GM18508 (cell line): ENCODE results near the gene JMJD6.
"Not testable (repeated sequence)": the region's sequence is repeated elsewhere in the genome, so short reads cannot be mapped to it uniquely, and the experiment has no call there.

Experiments
- ATAC-seq: cut with Tn5 transposase; IDR thresholded peaks from one replicate; pipeline ENCODE4 v1.9.1; 2021; ENCODE audit warnings: moderate number of reproducible peaks; ENCODE audit not compliant: insufficient read depth, unreplicated experiment

JMJD6 gene

DNA sequence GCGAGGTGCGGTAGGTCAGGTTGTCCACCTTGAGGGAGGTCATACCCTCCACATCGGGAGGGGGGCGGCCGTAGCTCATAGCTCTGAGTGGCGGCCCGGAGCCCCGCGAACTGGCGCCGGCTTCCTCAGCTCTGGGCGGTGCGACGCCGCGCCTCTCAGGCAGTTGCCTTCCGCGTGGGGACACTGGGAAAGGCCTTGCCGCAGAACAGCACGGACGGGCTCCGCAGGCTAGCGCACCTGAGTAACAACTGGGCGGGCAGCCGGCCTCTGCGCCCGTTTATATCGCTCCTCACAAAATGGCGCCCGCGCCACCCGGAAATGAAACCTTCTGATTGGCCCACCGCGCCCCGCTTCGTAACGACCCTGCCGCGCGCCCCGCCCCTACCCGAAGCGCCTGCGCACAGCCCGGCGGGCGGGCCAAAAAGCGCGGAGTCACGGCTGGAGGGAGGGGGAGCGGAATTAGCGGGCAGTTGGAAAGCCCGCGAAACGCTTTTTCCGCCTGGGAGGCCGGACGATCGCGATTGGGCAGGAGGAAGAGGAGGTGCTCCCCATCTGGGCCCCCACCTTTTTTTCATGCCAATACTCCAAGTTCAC, 10.8 kb upstream of the JMJD6 start, which contains the start of gene SRSF2:
Gene SRSF2, minus strand, starts transcription at position 250 of the 594 bp plus-strand sequence. Its CDS starts 171 bp downstream, at position 79.
- peak; percentile 60 for ATAC-seq

DNA sequence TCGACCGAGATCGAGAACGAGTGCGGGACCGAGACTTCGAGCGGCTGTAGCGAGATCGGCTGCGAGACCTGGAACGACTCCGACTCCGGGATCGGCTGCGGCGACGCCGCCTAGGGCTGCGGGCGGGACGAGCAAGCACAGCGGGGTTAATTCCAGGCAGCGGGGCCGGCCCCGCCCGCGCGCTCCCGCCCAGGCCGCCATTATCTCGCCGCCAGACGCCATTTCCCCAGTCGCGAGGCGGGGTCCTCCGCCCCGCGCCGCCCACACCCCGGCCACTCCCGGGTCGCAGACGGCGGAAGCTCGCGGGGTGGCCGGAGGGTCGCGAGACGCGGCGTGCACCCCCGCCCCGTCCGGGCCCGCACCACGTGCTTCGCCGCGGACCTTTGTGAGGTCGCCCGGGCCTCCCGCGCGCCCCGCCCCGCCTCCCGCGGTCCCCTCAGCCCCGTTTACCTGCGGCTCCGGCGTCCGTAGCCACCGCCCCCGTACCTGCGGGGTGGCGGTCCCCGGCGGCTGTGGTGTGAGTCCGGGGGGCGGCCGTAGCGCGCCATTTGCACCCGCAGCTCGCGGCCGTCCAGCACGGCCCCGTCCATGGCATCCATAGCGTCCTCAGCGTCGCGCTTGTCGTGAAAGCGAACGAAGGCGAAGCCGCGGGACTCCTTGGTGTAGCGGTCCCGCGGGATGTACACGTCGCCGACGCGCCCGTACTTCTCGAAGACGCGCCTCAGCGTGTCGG, 10.1 kb upstream of the JMJD6 start:
- no peak for ATAC-seq

DNA sequence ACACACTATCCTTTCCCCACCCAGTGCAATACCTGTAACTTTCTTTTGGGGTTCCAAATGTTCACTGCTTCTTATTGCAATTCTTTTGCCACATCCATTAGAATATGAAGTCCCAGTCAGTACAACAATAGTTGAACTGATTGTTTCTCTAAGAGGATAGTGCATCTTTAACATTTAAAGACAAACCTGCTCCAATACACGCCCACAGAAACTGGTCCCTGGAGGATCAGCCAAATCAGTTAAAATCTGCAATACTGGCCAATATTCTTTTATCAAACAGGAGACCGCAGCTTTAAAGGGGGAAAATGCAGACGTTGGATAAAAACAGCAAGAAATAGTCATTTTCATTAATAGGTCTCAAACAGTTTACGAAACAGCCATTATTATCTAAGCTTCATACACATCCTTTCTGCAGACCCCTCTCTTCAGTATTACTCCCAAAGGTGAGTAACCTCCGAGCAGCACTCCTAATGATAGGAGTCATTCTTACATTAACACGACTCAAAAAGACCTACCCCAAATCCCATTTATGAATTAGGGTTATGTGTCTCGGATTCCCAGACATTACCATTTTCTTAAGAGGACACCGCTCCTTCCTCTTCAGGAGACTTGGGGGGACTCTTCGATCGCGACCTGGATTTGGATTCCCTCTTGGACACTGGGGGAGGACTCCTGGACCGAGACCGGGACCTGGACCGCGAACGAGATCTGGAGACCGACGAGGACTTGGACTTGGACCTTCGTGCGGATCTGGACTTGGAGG, 9.4 kb upstream of the JMJD6 start:
- no peak for ATAC-seq

DNA sequence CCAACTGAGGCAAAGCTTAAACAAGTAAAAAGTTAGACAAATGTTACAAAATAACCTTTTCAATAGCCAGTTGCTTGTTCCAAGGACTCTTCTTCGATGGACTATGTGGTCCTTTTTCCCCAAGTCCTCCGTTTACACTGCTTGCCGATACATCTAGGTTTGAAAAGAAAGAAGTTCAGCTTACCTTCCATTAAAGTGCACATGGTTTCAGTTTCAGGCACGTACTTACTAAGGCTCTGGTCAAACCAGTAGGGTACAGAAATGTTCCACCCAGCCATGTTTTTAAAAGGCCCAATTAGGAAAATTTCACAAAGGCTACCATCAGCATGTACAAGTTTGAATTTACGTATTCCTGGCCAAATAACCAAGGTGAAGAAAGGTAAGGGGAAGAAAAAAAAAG, 8.6 kb upstream of the JMJD6 start:
- ATAC-seq = no peak

DNA sequence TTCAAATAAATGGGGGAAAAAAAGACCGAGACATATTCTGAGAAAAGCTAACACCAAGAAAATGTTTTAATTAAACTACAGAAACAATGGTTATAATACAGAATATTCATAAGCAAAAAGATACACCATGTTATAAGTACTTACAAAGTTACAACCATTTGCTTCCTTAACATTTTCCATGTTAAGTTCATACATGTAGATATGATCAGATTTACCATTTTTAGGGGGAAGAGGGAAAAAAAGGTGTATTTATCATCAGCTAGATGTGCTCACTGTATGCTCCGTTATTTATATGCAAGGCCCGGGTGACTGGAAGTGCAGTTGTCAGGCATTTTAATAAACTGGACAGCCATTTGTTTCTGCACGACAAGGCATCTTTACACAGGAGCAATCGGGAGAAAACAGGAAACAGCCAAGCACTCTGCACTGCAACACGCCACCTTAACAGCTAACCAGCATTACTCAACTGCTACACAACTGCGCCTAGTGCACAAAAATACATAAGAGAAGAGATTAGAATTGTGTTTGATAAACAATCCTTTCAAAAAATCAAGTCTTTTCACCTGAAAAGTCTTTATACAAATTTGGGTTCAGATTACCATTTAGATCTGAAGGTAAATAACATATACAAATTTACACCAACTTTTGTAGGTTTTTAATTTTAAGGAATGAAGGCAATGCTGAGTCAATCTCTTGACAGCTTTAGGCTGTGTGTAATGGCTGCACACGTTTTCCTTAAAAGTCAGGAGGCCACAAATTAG, 7.9 kb upstream of the JMJD6 start:
- ATAC-seq = no peak

DNA sequence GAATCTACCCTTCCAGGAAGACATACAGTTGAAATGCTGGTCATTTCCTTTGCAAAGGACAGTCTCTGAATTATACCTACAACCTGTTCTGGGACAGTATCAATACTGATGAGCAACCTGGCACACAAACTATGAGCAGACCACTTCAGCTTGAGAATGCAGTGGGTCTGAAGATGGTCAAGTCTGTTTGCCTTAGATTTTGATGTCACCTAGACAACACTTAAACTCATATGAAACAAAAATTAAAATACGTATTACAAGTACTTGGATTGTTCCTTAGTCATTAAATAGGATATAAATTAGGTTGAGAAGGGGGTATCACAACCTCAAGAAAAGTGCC, 7.2 kb upstream of the JMJD6 start:
- ATAC-seq = no peak

DNA sequence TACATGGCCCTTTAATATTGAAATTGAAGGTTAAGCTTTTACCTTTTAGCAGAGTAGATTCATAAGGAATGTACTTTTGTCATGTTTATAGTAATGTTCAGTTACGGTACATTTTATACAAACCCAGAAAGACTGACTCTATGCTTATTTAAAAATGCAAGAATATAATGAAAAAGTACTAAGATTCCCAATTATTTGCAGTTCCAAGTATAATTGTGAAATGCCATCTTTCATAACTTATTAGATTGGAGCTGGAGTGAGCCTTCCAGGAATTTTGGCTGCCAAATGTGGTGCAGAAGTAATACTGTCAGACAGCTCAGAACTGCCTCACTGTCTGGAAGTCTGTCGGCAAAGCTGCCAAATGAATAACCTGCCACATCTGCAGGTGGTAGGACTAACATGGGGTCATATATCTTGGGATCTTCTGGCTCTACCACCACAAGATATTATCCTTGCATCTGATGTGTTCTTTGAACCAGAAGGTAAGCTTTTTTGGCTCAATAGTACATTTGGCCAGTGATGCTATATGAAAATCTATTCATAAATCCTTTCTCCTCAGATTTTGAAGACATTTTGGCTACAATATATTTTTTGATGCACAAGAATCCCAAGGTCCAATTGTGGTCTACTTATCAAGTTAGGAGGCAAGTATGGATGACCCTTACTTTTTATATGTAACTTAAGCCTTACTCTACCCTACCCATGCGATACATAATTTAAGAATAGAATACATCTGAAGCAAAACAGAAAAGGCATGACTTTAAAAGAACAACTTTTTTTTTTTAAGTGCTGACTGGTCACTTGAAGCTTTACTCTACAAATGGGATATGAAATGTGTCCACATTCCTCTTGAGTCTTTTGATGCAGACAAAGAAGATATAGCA, 6.6 kb upstream of the JMJD6 start:
- no peak for ATAC-seq

DNA sequence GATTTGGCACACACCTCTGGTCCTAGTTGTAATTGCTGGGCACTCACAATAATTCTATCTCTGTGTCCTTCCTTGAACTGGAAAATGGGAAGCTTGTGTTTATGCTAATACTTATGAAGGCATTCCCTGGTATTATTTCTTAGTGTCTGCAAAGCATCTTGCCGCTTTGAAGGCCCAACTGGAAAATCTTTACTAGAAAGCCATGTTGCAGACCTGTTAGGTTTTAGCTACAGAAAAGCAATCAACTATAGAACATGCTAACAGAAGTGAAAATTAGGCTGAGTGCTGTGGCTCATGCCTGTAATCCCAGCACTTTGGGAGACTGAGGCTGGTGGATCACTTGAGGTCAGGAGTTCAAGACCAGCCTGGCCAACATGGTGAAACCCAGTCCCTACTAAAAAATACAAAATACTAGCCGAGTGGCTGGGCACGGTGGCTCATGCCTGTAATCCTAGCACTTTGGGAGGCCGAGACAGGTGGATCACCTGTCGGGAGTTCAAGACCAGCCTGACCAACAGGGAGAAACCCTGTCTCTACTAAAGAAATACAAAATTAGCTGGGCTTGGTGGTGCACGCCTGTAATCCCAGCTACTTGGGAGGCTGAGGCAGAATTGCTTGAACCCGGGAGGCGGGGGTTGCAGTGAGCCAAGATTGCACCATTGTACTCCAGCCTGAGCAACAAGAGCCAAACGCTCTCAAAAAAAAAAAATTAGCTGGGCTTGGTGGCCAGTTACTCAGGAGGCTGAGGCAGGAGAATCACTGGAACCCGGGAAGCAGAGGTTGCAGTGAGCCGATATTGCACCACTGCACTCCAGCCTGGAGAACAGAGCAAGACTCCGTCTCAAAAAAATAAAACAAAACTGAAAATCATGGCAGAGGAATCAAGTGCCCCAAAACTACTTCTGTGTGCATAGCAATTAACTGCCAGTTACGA, 5.7 kb upstream of the JMJD6 start:
- not testable (repeated sequence) for ATAC-seq

DNA sequence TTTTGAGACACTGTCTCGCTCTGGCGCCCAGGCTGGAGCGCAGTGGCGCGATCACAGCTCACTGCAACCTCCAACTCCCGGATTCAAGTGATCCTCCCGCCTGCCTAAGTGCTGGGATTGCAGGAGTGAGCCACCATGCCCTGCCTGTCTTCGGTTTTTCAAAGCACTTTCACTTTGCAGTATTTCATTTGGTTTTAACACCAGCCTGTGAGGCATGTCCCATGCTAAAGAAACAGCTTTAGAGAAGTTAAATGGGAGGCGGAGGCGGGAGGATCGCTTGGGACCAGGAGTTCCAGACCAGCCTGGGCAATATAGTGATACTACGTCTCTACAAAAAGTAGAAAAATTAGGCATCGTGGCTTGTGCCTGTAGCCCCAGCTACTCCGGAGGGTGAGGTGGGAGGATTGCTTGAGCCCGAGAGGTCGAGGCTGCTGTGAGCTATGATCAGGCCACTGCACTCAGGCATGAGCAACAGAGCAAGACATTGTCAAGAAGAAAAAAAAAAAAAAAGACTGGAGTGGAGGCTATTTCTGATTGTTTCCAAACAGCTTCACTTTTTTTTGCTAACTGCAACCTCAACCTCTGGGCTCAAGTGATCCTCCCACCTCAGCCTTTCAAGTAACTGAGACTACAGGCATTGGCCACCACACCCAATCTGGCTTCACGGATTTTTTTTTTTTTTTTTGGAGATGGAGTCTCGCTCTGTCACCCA, 1.5 kb upstream of the JMJD6 start:
- ATAC-seq = no peak

DNA sequence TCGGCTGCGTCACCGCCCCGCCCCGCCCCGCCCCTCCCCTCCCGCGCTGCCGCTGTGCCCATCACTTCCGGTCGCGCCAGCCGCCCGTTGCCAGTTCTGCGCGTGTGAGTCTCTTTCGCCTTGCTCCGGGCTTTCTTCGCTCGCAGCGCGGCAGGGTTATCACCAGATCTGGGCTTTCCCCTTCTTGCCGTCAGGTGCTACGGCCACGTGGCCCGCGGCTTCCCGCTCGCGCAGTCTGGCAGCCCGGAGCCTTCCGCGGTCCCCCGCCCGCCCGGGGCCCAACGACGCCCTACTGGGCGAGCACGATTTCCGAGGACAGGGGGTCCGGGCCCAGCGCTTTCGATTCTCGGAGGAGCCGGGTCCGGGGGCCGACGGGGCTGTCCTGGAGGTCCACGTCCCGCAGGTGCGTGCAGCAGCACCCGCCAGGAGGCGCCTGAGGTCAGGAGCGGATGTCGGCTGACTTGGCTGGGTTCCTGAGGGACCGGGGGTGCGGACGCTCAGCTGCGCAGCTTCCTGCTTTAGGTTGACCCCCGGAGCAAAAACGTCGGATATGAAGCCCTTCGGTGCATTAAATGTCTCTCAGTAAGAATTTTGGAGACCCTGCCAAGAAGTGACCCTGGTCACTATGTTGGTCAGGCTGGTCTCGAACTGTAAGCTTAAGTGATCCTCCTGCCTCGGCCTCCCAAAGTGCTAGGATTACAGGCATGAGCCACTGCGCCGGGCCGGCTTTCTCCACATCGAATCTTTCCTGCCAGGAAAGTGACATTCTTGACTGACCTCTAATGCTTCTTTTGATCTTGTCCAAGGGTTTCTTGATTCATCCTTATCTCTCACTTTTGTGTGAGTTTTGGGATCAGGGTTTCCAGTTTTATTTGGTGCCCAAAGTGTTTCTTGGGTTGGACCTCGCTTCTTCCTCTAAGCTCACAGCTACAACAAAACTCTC, 641 bp upstream of the JMJD6 start, which contains the start of gene METTL23:
Gene METTL23, plus strand, starts transcription at position 64 of the 943 bp plus-strand sequence. CDS start 2,872 bp downstream, outside the sequence.
- peak; percentile 18 for ATAC-seq

DNA sequence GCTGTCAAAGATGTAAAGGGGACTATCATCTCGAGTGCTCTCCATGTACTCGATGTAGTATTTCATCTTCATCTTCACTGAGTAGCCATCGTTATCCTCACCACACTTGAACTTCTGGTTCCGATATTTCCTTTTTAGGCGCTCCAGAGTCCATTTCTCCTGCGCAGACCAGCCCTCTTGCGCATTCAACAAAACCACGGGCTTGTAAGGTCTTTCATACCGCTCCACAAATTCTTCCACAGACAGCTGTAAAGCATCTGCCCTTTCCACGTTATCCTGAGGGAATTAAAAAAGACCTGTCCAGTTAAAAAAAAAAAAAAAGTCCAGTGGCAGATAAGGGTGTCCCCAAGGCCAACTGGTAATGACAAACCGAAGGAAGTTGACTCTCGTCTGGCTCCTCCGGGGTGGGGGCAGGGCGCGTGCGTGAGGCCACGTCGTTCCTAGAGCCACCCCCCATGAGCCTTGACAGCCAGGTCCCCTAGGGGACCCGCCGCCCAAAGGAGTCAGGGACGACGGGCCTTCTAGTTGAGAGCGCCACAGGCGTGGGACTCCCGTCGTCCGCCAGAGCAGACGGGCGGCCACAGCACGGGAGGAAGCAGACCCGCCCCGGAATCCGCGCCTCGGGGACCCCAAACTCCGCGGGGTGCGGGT, 701 bp downstream of the JMJD6 start:
- no peak for ATAC-seq

DNA sequence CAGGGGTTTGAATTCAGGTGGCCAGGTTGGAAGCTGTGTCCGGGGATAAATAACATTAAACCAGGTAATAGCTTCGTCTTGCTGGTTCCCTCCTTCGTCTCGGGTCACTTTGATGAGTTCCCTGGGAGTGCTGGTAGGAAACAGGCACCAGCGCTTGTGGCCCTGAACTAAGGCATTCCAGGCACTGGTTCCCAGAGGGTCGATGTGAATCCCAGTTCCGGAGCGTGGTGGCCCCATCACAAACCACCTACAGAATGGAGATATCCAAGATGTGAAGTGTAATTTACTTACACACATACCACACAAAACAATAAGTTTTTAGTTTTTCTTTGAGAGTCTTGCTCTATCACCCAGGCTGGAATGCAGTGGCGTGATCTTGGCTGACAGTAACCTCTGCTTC, 2.6 kb downstream of the JMJD6 start:
- ATAC-seq = no peak

DNA sequence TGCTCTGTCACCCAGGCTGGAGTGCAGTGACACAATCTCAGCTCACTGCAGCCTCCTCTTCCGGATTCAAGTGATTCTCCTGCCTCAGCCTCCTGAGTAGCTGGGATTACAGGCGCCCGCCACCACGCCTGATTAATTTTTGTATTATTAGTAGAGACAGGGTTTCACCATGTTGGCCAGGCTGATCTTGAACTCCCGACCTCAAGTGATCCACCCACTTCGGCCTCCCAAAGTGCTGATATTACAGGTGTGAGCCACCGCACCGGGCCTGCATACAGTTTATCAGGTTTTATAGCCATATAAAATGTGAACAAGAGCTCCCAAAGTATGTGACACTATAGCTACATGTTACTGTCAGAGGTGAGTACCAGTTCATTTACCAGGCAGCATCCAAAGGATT, 3.4 kb downstream of the JMJD6 start:
- ATAC-seq = not testable (repeated sequence)

DNA sequence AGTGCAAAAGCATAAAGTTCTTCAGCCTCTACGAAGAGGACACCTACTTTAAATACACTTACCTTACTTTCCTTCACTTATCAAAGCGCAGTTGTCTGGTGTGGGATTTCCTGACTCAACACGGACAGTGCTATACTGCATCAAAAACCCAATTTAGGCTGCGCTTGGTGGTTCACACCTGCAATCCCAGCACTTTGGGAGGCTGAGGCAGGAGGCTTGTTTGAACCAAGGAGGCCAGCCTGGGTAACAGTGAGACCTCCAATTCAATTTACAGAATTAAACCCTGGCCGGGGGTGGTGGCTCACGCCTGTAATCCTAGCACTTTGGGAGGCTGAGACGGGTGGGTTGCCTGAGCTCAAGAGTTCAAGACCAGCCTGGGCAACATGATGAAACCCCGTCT, 4.1 kb downstream of the JMJD6 start:
- no peak for ATAC-seq

DNA sequence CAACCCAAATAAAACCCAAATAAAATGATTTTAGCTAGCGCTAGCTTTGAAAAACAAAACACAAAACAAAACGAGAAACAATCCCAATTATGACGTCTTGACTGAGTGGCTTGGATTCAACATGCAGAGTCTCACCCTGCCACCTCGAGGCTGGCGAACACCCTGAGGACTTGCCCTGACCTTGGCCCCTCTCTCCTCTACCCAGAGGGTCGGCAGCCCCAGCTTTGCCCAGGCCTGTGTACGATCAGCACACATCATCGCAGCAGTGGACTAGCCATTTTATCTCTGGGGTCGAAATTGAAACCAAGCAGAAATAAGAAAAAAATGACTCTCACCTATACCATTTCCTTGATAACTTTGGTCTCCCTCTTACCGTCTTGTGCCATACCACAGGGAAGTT, 4.9 kb downstream of the JMJD6 start:
- ATAC-seq = no peak

DNA sequence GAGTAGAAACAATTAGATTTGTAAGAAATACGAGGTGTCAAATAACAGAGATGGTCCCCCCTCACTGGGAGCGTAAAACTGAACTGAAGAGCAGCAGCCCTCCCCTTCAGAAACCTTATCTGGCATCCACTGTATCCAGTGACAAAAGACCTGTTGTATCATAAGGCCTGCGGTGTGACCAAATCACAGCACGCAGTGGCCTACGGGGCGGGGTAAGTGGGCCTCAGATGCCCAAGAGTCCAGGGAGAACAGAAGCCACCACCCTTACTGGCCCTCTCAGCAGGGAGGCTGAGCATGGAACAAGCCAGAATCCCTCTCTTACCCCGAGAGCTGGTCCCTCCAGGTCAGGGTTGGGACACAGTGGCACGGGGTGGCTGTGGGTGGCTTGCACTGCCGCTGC, 5.5 kb downstream of the JMJD6 start:
- ATAC-seq = no peak
